Activated CD4-positive, alpha-beta T cell treated with anti-CD3 and anti-CD28 coated beads, Interleukin-2, amount 50 U/mL, for 24 hours (primary cell): Measurements from ENCODE around the gene DHRS1.

Source experiments
- DNase-seq, 2 donors: peaks; one replicate each; pipeline ENCODE4 v3.0.0-alpha.2; 2020; ENCODE audit warnings: low read depth in 1 of 2, low spot score in 1 of 2

Gene DHRS1

DNA sequence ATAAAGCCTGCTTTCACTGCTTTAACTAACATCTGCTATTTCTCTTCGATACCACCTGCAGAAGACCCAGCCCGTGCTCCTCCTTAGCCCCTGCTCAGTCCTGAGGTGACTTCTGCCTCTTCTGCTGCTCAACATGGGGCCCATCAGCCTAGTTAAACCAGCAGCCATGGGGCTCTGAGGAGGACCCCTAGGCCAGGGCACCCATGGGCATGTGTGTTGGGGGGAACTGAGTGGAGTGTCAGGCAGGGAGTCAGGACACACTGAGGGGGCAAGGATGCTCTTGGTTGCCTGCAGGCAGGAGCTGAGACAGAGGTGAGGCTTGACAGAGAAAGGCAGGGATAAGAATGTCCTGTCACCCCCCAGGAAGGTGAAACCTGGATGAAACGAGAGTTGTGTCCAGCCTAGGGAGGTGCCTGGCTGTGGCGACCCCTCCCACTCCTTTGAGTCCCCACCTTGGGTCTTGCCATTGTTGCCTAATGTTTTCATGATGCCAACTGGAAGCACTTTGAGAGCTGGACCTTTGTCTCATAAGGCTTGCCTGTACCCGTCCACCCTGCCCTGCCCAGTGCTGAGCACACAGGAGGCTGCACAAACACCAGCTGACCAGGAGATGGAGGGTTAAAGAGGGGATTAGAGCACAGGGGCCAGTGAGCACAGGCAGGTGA, 15.7 kb downstream of the DHRS1 start:
- no peak for DNase-seq

DNA sequence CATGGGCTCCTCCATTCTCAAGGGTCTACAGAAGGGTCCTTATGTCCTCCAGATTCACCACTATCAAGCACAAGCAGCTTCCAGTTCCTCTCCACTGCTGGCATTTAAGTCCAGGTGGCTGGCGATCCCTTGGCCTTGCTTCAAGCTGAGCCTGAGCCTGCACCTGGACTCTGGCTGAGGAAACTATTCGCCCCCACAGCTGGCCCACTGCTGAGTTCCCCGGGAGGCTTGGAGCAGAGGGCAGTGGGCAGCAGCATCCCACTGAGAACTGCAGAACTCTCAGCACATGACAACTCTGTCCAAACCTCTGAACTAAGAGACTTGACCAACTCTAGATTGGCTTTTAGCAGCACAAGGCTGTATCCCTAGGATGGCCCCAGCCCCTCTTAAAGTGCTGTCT, 16.8 kb downstream of the DHRS1 start:
- no peak for DNase-seq

DNA sequence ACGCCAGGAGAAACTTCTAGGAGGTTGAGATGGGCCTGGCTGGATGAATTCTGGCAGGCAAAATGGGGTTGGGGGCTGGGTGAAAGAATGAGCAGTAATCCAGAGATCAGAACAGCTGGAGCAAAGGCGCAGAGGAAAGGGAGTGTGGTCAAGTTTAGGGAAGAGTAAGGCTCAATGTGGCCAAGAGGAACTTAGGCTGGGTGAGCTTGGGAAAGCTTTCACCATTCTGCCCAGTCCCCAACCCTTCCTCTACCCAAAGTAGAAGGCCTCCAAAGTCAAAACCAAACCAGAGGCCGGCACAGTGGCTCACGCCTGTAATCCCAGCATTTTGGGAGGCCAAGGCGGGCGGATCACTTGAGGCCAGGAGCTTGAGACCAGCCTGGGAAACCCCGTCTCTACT, 17.9 kb downstream of the DHRS1 start:
- DNase-seq, result no peak

DNA sequence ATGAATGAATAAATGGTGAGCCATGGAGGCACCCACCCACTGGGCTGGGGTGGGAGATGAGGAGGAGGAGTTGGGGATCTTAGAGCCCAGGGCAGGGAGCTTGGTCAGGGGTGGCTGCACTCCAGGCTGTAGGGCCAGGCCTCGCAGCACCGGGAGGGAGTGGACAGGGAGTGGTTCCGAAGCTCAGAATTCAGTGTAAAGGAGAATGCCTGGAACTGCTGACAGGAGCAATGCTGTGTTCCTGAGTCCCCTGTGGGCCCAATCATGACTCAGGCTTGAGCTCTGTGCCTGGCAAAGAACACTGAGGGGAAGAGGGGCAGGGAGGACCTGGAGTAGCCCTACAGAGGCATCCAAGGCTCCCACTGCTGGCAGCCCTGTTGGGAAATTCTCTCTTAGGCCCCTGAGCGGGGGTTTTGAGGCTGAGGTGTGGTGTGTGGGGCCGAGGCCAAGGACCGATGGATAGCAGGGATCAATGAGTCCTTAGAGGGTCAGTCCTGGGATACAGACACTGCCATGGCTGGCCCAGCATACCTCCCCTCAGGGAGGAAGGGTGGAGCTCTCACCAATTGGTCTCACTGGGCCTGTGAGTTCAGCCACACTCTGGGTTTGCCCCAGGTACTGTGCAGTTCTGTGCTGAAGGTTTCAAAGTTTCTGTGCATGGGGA, 18.7 kb downstream of the DHRS1 start:
- DNase-seq, result no peak

DNA sequence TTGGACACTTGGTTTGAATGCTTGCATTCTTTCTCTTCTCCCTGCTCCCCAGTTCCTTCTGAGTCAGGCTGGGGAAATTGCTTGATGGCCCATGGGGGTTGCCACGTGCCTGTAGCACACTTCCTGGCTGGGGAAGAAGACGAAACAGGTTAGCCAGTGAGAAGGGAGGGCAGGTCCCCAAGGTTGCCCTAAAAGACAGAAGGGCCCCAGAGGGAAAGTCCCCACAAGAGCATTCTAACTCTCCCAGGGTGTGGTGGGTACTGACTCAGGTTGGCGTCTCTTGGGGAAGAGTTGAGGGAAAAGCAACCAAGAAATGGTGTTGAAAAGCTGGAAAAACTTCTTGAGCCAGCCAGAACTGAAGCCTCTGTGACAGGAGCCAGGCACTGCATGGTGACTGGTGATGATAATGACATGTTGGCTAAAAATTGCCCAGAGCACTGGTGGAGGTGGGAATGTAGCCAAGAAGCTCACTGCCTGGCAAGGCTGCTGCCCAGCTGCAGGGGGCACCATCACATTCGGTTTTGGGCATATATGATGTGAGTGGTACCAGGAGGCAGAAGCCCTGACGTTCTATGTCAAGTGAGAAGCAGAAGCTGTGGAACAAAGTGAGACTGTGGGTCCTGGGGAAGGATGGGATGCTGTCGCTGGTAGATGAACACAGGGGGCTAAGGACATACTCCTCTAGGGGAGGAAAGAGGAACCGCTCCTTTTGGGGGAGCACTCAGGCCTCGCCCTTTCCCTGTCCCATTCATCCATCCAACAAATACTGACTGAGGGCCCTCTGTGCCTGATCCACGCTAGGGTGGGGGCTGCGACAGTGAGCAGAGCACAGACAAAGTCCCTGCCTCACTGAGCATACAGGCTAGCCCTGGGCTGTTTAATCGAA, 20.0 kb downstream of the DHRS1 start:
- DNase-seq, result peak; percentile 10 to 54

DNA sequence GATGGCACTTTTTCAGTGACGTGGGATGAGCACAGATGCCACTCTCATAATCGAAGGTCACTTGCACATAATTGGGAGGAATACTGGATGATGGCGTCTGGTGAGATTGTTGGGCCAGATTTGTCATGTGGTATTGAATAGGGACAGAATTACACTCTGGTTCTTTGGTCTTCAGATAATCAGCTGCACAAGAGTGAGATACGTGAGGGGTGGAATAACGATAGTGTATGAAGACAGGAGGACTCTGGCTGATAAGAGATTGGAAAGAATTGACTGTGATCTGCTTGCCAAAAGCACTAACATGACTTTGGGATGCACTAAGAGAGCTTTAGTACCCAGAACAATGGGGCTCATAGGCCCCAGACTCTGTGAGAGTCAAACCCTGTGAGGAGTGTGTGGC, 21.2 kb downstream of the DHRS1 start:
- no peak for DNase-seq

DNA sequence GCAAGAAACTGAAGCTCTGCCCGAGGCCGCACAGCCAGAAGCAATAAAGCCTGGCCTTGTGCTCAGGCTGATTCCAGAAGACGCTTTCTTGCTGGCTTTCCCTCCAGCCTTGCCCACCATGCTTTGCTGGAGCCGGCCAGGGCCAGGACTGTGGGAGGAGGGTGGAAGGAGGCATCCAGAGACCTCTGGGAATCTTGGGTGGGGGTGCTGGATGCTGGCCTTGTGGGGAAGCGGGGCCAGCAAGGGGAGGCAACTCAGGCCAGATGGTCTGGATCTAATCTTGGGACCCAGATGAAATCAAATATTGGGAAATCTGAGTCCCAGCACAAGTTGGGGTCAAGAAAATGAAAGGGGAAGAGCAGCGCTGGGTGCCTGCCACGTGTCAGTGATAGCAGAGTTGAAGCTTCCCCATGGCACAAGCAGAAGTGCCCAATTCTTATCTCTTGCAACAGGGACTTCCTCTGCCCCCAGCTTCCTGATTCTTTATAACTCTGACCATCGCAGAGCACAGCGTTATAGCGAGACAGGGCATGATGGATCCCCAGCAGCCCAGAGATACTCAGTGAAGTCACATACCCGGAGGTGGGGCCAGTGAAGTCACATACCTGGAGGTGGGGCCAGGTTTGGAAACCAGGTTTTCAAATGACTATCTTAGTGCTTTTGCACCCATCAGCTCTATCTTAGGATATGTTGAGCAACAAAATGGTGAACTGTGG, 21.8 kb downstream of the DHRS1 start:
- DNase-seq, result no peak

DNA sequence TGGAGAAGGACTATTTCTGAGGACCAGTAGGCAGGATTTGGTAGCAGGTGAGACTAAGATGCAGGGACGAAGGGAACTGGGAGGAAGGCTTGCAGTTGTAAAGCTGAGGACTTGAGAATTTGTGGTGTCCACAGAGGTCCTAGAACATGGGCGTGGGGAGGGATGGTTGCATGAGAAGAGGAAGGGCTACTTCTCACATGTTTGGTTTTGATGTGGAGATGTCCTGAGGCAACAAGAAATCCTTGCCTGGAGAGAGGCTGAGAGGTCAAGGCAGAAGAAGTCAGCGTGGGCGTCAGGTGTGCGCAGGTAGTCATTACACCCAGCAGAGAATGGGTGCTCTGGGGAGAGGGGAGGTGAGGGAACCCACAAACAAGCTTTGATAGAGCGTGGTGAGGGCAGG, 22.5 kb downstream of the DHRS1 start:
- DNase-seq, result no peak

DNA sequence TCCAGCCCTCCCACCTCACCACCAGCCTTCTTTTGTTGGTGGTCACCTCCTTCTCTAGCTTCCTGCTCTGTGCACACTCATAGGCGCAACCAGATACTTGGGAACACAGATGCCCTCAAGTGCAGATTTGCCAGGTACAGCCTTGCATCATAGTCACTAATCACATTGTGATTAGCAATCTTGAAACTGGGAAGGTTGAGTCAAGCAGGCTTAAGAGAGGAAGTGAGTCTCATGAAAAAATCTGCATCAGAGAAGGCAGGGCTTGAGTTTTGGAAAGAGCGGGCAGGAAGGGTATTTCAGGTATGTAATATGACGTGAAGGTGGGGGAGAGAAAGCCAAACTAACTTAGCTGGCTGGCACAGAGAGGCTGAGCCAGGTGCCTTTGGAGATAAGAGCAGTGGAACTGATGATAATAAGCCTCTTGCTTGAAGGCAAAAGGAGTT, 25.5 kb downstream of the DHRS1 start:
- DNase-seq, result peak; percentile 21 to 73

DNA sequence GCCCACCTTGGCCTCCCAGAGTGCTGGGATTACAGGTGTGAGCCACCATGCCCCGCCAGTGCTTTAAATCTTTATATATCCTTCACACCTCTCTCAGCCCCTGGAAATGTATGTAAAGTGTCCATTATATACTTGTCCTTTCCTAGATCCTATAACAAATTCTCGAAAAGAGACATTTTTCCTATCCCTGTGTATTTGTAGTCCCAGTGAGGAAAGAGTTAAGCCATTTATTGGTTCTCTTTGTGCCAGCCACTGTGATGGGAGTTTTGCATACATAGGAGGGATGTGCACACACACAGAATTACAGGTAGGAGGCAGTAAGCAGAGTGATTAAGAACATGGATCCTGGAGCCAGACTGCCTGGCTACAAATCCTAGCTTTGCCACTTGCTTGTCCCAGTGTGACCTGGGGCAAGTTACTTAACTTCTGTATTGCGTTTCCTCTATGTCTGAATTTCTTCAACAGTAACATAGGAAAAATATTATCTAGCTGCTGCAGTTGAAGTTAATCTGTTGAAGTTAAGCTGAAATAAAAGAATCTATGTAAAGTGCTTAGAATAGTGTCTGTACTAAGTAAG, 26.1 kb downstream of the DHRS1 start:
- DNase-seq, result no peak

DNA sequence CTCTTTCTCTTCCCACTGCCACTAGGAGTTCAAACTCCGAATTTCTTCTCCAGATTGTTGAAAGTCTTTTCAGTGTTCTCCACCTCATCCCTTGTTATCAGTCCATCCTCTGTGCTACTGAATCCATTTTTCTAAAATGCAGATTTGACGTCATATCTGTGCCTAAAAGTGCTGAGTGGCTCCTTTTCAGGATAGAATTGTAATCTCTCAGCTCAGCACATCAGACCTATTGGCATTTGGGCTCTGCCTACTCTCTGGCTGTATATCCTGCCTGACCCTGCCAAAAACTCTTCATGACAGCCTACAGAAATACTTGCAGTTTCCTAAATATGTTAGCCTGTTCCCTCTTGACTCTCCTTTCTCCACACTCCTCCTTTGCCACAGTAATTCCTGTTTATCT, 27.1 kb downstream of the DHRS1 start:
- no peak for DNase-seq

DNA sequence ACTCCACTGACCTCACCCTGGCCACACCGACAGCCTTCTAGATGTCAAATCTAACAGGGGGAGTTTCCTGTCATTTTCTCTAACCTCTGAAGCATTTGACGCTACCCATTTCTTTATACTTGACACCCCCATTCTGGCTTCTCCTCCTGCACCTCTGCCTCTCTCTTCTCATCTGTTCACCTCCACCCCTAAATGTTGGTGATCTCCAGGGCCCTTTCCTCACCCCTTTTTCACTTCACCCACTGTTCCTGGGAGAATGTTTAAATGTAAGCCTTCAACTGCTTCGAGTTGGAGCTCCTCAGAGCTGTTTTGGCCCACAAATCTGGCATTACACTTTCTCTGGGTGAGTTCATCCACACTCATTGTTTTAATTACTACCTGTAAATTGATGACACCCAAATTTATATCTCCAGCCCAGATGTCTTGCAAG, 27.7 kb downstream of the DHRS1 start:
- DNase-seq, result no peak

DNA sequence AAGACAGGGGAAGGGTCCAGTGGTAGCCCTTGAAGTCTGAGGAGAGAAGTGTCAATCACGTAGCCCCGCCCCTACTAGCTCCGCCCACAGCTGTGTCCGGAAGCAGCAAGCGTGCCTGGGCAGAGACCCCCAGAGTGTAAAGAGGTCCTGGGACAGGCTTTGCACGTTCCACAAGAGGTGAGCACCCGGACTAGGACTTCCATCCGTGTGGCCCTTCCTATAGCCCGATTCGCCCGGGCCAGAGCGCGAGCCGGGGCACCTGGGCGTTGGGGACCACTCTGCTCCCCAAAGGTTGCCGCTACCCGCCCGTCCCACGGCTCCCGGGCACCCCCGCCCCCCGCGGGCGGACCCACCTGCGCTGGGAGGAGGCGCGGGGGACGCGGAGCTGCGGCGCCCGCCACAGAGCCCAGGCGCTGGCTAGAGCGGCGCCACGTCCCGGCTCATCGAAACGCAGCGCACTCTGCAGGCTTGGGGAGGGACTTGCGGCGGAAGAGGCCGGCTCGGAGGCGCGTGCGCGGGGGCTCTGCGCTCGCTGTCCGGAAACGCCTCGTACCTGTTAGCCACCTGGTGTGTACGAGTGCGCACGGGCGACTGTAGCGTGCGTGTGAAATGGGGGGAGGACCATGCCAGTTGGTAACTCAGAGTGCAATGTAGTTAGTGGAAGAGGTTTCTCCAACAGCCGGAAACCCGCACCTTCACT, 28.3 kb downstream of the DHRS1 start, which contains the start of gene RABGGTA:
TSS of gene RABGGTA (minus strand) at position 464 of the 700 bp plus-strand sequence. CDS start 482 bp downstream, outside the sequence.
- peak; percentile 66 to 80 for DNase-seq

DNA sequence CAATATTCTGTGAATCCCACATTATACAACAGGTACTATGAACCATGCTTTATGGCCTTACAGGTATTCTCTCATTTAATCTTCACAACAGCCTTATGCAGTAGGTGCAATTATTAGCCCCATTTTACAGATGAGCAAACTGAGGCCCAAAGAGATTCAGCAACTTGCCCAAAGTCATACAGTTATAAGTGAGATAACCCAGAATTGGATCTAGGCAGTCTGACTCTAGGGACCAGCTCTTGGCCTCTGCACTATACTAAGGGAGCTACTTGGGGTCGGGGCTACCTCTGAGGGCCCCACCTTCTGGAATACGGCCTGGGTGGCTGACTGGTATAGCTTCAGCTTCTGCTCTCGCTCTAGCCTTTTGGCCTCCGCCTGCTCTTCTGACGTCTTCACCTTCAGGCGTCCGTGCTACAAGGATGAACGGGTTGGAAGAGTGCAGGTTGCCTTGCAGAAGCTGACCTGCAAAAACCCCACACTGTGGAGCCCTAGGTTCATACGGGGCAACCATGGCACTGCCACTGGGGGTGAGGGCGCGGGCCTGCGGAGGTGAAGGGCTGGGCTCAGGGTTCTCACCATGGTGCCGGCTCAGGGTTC, 28.9 kb downstream of the DHRS1 start:
- no peak for DNase-seq

DNA sequence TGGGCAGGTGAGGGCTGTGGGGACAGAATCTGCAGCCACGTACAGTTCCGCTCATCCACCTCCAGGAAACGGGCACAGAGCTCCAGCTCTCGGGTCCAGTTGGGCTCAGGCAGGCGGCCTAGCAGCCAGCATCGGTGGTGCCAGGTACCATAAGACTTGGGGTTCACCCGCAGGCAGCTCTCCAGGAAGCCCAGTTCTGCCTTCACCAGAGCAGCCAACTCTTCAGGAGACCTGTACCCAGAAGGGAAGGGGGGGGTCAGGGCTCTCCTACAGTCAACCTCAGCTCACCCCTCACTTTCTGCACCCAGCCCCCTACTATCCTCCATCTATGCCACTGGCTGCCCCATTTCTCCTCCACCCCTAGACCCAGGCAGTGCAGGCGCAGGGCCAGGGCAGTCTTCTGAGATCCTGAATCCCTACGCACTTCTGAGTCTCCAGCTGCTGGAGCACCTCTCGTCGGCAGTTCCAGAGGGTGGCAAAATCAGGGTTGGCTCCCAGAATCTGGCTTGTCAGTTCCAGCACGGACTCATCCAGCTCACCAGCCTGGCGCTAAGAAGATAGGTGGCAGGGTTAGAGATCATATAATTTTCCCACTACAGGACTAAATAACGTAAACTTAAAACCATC, 29.6 kb downstream of the DHRS1 start:
- DNase-seq, result no peak

DNA sequence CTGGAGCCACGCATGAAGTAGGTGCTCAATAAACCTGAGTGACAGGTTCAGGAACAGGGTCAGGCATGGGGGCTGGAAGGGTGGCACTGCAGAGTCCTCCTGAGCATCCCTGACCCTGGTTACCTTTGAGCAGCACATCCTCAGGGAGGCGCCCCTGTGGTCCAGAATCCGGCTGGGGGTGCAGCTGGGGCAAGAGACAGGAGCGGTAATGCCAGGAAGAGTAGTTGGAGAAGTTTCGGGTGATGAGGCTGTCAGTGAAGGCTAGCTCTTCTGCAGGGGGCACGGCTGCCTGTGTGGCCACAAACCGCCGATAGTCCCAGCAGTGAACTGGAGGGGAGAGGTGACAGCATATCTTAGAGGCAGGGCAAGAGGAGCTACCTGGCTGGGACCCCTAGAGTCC, 30.2 kb downstream of the DHRS1 start:
- DNase-seq, result no peak

DNA sequence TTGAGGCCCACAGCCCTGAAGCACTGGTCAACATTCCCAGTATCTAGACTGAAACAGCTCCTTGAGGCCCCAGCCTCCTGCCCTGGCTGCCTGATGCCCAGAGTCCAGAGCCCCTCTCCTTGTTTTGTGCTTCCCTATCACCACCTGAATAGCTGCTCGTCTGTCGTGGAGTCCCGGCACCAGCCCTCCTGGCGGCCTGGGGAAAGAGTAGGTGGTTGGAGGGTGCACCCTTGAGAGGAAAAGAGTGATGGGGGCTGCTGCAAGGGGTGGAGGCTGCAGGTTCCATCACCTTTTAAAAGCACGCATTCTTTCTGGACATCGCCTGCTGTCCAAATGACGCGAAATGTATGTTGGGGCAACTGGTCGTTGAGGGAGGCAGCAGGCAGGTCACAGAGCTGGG, 31.4 kb downstream of the DHRS1 start:
- DNase-seq, result no peak

DNA sequence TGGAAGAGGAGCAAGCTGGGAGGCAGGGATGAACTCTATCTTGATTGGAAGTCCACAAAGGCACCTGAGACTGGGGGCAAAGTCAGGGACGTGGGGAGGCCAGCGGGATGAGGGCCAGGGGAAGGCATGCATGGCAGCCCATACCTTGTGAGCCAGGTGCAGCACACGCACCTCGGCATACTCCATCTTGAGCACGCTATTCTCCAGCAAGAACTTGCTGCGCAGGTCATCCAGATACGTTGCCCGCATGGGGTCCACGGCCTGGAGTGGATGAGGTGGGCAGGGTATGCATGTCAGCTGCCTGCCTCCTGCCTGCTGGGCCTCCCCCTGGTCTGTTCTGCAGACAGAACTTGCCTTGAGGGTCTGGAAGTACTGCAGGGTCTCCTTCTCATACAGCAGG, 32.1 kb downstream of the DHRS1 start:
- DNase-seq, result no peak
